GM08714 (cell line): ENCODE data around the gene CTCF.

Experiments used
- H3K4me3 ChIP-seq: fragments of 200-500 bp; sonication (Bioruptor generic); 2 replicates; pipeline ENCODE4 v1.5.1; 2014; ENCODE audit warnings: mild to moderate bottlenecking, low read length, inconsistent platforms
- ZNF274 ChIP-seq: IDR thresholded peaks from 2 replicates; pipeline ENCODE4 v1.6.1; 2012; ENCODE audit warnings: mild to moderate bottlenecking, low read depth, low read length

The CTCF gene

GRCh38 chr16:67672739-67673662 lies 110.7 kb downstream of the CTCF start:
- H3K4me3 ChIP-seq, result no peak overlapping the region
- no peak for TF ChIP-seq ZNF274

DNA sequence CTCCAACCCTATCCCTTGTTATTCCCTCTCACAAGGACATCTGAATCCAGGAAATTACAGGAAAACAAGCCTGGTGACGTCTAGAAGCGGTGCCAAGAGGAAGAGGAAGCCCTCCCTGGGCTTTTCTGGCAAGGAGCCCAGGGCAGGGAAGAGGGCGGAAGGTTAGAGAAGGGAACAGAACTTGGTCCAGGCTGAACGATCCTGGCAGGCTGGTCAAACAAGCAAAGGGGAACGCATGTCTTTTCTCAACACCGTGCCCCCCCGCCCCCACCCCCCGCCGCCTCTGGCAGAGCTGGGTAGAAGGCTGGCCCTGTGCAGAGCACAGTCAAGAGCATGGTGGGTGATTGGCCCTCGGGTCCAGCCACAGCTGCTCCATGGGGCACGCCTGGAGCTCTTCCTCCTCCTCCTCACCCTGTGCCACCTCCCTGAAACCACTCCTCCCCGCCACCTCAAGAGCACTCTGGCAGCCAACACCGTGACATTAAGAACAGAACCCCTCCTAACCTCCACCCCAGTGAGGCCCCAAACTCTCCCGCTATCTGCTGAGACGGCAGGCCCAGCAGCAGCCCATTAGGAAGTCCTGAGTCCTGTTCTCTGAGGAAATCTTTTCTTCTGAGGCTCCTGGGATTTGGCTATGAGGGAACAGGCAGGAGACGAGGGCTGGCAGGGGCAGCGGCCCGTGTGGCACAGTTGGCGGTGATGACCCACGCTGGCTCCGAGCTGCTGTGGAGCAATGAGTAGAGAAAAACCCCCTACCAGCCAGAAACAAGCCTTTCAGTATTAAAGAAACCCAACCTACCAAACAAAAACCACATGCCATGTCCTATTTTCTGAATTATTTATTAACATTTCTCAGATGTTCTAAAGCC lies 111.6 kb downstream of the CTCF start:
- H3K4me3 ChIP-seq, result no peak overlapping the region
- no peak for TF ChIP-seq ZNF274

DNA sequence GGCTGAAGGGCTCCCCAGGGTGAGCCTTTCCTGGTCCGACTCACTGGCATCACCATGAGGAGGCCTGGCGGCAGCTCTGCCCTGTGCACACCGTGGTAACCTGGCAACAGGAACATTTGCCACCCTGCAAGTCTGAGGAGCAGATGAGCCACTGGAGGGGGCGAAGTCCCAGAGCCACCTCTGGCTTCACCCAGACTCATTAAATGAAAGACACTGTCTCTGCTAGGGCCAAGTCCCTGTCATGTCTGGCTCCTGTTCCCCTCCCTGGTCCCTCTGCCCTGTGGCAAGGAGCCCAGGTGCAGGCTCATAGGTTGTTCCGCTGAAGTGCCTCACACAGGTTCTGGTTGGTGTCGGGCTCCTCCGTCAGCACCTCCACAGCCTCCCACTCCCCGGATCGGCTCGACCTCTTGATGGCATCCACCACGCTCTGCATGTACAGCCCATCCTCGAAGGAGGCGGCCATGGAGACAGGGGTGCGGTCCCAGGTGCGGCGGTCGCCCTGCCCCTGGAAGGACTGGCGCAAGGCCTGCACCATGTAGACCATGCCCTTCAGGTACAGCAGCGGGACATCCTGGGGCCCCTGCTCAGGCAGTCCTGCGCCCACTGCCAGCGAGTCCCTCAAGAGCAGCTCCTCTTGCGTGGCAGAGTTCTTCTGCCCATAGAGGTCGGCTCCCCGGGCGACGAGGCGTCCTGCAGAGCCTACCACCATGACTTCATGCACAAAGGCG lies 112.7 kb downstream of the CTCF start:
- H3K4me3 ChIP-seq, result no peak overlapping the region
- TF ChIP-seq ZNF274, result no peak

GRCh38 chr16:67675579-67675935 lies 113.2 kb downstream of the CTCF start:
- no peak for TF ChIP-seq ZNF274
- H3K4me3 ChIP-seq, result no peak overlapping the region

DNA sequence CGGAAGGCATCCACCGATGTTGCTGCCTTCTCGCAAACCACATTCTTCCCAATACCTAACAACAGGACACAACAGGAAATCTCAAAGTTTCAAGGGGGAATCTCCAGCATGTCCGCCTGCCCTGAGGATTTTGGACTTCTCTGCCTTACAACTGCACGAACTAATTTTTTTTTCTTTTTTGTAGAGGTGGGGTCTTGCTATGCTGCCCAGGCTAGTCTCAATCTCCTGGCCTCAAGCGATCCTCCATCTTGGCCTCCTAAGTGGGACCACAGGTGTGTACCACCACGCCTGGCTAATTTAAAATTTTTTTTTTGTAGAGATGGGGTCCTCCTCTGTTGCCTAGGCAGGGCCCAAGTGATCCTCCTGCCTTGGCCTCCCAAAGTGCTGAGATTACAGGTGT lies 113.7 kb downstream of the CTCF start:
- no peak overlapping the region for H3K4me3 ChIP-seq
- no peak for TF ChIP-seq ZNF274

DNA sequence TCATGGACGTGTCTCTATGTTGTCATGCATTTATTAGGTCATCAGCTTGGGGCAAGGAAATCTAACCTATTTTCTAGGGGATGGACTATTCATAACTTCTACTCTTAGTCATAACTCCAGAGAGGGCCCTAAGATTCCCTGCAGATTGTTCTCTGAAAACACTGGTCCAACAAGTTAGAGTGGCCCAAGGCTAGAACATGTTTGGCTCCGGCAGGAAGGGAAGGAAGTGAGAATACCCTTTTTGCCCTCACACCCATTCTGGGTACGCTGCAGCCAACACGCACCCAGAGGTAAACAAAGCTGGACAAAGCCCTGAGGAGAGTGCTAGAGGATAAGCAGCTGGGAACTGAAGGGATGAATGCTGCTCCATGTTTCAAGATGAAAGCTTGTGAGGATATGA lies 114.2 kb downstream of the CTCF start:
- no peak overlapping the region for H3K4me3 ChIP-seq
- TF ChIP-seq ZNF274, result no peak

GRCh38 chr16:67676939-67677338 lies 114.6 kb downstream of the CTCF start:
- no peak for TF ChIP-seq ZNF274
- H3K4me3 ChIP-seq, result no peak overlapping the region

DNA sequence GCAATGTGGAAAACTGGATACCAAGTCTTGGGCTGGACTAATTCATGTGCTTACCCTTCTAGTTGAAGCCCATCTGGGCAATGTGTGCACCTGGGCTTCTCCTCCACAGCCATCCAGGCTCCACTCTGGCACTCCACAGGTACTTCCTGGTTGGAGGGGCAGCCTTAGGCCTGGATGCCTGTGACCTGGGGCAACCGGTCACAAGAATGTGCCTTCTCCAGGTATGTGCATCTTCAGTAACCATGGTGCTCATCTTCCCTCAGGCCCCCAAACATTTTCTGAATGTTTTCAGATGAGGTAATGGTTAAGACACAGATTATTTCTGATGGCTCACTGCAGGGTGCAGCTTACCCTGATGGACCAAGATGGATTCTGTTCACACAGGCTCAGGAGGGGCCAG lies 115.4 kb downstream of the CTCF start:
- no peak for TF ChIP-seq ZNF274
- H3K4me3 ChIP-seq, result no peak overlapping the region

GRCh38 chr16:67678354-67679023 lies 116.2 kb downstream of the CTCF start:
- no peak overlapping the region for H3K4me3 ChIP-seq
- no peak for TF ChIP-seq ZNF274

DNA sequence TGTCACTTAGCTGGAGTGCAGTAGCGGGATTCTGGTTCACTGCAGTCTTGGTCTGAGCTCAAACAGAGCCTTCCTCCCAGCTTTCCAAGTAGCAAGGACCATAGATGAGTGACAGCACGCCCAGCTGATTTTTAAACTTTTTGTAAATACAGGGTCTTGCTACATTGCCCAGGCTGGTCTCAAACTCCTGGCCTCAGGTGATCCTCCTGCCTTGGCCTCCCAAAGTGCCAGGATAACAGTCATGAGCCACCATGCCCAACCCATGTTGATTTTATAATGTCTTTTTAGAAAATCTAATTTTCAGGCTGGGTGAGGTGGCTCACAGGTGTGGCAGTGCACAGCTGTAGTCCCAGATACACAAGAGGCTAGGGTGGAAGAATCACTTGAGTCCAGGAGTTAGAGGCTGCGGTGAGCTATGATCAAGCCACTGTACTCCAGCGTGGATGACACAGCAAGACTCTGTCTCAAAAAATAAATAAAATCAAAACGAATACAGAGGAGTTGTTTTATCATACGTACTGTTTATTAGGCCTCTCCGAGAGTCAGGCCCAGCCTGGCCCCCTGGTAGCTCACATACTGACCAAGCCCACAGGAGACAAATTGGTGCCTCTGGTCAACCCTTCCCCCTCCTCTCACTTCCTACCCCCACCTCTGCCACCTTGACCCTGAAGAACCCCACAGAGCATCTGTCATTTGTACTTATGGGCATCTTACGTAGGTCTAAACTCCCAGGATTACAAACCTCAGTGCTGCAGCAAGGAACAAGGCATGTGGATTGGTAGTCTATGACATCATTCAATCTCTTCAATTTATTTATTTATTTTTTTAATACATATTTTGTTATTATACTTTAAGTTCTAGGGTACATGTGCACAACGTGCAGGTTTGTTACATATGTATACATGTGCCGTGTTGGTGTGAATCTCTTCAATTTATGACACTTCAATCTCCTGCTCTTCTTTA lies 117.9 kb downstream of the CTCF start:
- TF ChIP-seq ZNF274, result no peak
- H3K4me3 ChIP-seq, result no peak overlapping the region

GRCh38 chr16:67683767-67684166 lies 121.4 kb downstream of the CTCF start:
- H3K4me3 ChIP-seq, result no peak overlapping the region
- no peak for TF ChIP-seq ZNF274

- no peak for TF ChIP-seq ZNF274
- no peak overlapping the region for H3K4me3 ChIP-seq
Observed at GRCh38 chr16:67685388-67686112, 123.2 kb downstream of the CTCF start.
